ENCODE measurements around the gene WFDC12.

WFDC12 gene

DNA sequence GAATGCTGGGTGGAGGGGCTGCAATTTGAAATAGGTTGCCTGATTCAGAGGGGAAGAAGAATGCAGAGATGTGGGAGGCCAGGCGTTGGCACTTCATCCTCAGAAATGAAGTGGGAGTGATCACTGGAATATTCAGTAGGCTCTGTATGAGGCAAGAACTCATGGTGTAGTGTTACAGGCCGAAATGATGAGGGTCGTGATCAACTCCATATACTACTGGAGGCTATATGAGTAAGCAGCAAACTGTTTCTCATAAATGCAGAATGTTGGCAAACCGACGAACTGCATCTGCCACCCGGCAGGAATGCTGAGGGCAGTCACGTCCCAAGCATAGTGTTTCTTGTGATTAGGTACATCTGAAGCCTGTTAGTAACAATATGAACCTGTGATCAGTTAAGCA lies 36.0 kb downstream of the WFDC12 start:
- no peak for DNase-seq

DNA sequence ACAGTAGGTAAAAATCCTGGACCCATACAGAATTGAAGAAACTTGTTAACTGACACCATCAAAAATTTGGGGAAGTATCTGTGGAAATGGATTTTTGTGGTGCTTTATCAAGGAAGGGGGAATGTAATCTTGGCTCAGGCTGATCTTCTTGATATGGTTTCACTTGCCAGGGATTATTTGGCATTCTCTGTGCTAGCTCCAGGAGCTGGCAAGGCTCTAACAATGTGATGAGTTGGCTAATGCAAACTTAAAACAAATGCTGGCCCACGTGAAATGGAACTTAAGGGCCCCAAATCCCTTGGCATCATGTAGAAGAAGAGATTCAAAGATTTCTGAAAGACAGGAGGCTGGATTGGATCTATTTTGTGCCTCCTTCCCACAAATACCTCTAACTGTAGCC lies 36.5 kb downstream of the WFDC12 start:
- no peak for DNase-seq

DNA sequence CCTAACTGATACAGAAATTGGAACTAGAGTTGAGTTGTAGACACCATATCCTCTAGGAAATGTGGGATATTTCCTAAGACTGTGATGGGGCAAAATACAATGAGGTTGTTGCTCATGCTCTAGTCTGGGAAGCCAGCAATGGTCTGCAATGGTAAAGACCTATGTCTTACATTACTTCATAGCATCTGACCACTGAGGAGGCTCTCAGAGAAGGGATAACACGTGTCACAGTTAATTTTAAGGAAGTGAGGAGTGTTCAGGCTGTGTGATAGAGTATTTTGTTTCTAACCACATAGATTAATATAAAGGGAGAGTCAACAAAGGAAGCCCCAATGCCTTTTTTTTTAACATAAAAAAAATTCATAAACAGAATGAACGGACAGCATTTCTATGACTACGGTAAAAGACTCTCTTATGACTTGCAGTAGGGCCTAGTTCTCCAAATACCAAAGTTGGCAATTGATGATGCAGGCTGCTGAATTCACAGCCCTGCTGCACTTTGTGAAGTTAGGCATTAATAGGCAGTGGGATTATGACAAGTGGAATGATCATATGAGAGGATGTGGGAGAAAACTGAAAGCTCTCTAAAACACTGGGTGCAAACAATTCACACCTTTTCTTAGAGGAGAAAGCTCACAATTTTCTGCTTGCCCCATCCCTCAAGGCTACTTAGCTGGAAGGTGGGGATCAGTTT lies 37.0 kb downstream of the WFDC12 start:
- no peak for DNase-seq

DNA sequence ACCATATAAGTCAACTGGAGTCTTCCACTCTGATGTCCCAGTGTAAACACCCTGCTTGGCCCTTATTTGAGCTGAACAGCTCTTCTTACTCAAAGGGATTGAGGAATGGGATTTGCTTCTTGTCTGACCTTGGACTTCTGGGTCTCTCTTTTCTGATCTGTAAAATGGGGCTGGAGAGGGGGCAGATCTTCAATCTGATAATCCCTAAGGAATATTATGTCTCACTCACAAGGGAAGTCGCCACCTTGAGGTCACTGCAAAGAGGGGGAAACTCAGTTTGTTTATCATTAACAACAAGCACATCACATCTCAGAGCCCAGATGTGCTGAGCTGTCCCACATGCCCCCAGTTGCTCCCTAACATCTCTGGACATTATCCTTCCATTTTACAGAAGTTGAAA lies 38.4 kb downstream of the WFDC12 start:
- no peak for DNase-seq

DNA sequence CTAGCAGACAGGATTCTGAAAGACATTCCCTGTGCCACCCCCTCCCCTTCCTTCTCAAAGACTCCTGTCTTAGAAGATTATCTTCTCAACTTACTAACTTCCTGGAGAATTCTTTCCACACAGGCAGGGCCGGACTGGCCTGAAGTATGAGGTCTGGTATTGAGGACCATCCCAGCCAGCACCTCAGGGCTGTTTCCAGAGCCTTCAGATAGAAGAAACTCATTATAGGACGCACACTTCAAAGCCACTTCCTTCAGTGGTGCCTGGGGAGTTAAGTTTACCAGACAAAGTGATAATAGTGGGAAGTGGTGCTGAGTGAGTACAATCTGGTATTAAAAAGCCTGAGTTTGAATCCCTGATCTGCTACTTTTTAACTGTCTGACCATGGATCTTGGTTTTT lies 39.0 kb downstream of the WFDC12 start:
- DNase-seq = no peak

DNA sequence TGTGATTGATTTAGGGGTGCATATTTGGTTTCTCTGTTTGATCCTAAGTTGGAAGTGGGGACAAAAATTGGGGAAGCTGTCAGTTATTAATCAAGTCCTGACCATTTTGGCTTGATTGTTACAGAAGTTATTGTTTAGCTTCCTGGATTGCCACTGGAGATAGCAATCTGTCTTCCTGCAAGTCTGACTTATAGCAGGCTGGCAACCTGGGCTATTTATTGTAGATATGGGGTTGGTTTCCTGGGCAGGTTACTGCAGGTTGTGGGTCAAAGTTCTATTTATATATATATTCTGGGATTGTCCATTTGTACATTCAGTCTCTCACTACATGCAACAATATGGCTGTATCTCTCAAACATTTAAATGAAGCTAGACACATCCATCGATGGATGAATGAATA lies 41.1 kb downstream of the WFDC12 start:
- no peak for DNase-seq

DNA sequence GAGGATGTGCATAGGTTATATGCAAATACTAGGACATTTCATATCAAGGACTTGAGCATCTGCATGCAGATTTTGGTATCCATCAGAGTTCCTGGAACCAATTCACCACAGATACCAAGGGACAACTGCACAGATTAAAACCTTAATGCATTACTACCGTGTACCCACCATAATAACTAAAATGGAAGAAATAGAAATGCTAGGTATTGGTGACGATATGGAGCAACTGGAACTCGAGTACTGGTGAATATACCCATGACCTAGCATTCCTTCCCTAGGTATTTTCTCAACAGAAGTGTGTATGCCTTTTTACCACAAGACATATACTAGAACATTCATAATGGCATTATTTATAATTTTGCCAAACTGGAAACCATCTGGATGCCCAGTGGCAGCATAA lies 41.8 kb downstream of the WFDC12 start:
- no peak for DNase-seq

DNA sequence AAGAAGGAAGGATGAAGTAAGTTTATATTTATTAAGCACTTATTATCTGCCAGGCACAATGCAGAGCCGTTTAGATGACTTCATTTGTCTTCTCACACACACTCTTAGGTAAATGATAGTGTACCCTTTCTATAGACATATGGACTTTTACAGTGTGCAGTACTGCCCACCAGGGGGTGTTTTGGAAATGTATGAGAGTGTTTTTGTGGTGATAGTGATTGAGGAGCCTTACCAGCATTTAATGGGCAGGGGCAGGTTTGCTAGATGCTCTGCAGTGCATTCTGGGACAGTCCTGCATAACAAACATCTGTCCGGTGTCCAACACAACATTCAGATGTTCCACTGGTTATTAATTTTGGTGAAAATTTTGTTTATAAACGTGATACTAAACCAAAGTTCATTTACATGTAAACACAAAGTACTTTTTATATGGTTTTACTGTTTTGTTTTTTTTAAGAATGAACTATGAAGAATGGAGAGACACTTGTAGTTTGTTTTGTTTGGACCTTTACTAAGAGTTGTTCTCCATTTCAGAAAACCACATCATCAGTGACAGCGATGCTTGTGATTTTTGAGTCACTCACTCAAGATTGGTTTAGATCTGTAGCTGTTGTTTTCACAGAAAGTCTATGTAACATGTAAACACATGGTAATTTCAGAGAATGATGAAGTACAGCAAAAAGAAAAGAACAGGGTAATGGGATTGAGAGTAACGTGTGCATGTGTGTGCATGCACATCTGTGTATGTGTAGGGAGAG lies 43.2 kb downstream of the WFDC12 start:
- DNase-seq = no peak

DNA sequence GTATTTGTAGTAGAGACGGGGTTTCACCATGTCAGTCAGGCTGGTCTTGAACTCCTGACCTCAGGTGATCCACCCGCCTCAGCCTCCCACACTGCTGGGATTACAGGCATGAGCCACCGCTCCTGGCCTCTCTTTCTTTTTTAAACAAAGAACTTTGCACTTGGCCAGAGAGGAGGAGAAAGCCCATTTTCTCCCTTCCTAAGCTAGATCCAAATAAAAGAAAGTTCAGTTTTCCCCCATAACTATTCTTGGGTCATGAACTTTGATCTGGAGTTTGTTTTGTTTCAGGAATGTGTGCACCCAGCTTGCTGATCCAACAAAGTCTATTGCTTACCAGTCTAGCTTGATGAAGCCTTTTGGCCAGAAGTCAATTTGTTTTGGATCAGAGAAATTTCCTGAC lies 46.7 kb downstream of the WFDC12 start:
- DNase-seq = no peak
